ENCODE results near the gene ZMYND11.
"Not testable (repeated sequence)": the region's sequence is repeated elsewhere in the genome, so short reads cannot be mapped to it uniquely, and the experiment has no call there.

The ZMYND11 gene

GRCh38 chr10:134247-135131 lies 766 bp upstream of the ZMYND11 start:
- DNase-seq, result peak in 1 of 2 donors; percentile 29

- peak; percentile 28 to 54 for DNase-seq
Observed at GRCh38 chr10:135601-136464, 578 bp downstream of the ZMYND11 start.

GRCh38 chr10:136465-136762 lies 1.2 kb downstream of the ZMYND11 start:
- DNase-seq, result no peak

GRCh38 chr10:137031-137430 lies 1.8 kb downstream of the ZMYND11 start:
- DNase-seq, result no peak

GRCh38 chr10:137606-138005 lies 2.4 kb downstream of the ZMYND11 start:
- DNase-seq, result no peak

- DNase-seq, result no peak
Observed at GRCh38 chr10:142371-142770, 7.1 kb downstream of the ZMYND11 start.

GRCh38 chr10:152915-153314 lies 17.7 kb downstream of the ZMYND11 start:
- DNase-seq, result no peak

GRCh38 chr10:154348-154747 lies 19.1 kb downstream of the ZMYND11 start:
- no peak for DNase-seq

GRCh38 chr10:167383-167782 lies 32.1 kb downstream of the ZMYND11 start:
- no peak for DNase-seq

GRCh38 chr10:173741-174140 lies 38.5 kb downstream of the ZMYND11 start:
- no peak for DNase-seq

- DNase-seq, result no peak
Observed at GRCh38 chr10:176677-177076, 41.4 kb downstream of the ZMYND11 start.

- DNase-seq, result peak in 1 of 2 donors; percentile 28
Observed at GRCh38 chr10:178208-178607, 43.0 kb downstream of the ZMYND11 start.

GRCh38 chr10:178723-179122 lies 43.5 kb downstream of the ZMYND11 start:
- no peak for DNase-seq

GRCh38 chr10:182441-183201 lies 47.4 kb downstream of the ZMYND11 start:
- no peak for DNase-seq

- no peak for DNase-seq
Observed at GRCh38 chr10:184174-184573, 48.9 kb downstream of the ZMYND11 start.

- no peak for DNase-seq
Observed at GRCh38 chr10:184911-185310, 49.7 kb downstream of the ZMYND11 start.

GRCh38 chr10:185571-185970 lies 50.3 kb downstream of the ZMYND11 start:
- not testable (repeated sequence) for DNase-seq

- no peak for DNase-seq
Observed at GRCh38 chr10:186911-187310, 51.7 kb downstream of the ZMYND11 start.

GRCh38 chr10:188546-188945 lies 53.3 kb downstream of the ZMYND11 start:
- DNase-seq, result no peak

- DNase-seq, result no peak
Observed at GRCh38 chr10:190216-190615, 55.0 kb downstream of the ZMYND11 start.

GRCh38 chr10:191703-192518 lies 56.7 kb downstream of the ZMYND11 start:
- no peak for DNase-seq

- DNase-seq, result no peak
Observed at GRCh38 chr10:194281-194680, 59.0 kb downstream of the ZMYND11 start.

Data from hippocampal formation (tissue), 2 donors.